Epithelial cell of esophagus (primary cell): ENCODE data around the gene ZPBP2.
"Not testable (repeated sequence)": the region's sequence is repeated elsewhere in the genome, so short reads cannot be mapped to it uniquely, and the experiment has no call there.

Experiments used
- DNase-seq: peaks from one replicate; pipeline ENCODE4 v3.0.0; 2010; ENCODE audit warnings: low read depth
- H3K4me3 ChIP-seq: 2 replicates; pipeline ENCODE4 v1.5.1; 2011; ENCODE audit warnings: mild to moderate bottlenecking, low read length, control low read depth
- TF ChIP-seq, protein P1 (sequence below): IDR thresholded peaks from 2 replicates; pipeline ENCODE4 v1.5.1; 2011; ENCODE audit warnings: low read depth, mild to moderate bottlenecking, low read length, control low read depth, inconsistent platforms; ENCODE audit not compliant: insufficient read depth; ENCODE audit errors: missing control alignments

ZPBP2 gene

DNA sequence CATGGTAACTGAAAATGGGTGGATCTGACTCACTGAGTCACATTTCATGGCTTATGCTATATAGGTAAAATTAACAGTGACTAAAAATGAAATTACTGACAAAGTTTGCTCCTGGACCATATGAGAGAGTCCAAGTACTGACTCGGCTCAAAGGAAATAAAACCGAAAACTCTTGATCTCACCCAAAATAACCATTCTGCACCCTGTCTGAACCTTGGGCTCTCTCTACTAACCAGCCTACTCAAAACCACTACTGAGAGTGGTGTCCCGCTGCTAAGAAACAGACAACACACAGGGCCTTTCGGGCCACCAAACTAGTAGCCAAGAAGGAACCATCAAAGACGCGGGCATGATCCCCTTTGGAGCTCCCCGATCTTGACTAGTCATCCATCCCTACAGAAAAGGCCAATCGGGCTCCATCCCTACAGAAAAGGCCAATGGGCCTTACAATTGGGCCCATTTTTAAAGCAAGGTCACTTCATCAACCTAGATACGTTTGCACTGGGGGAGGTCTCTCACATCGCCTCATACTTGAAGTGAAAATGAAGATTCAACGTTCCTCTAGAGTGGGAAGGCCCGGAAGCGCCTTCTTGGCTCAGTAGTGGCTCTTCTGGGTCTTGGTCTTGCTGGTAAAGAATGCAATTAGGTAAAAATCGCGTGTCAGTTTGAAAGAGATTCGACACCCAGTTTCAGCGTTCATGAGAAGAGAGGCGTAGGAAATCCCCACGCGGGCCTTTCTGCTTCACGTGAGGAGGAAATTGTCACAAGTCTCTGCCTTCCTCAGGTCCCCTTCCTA lies 720 bp upstream of the ZPBP2 start:
- DNase-seq: no peak
- H3K4me3 ChIP-seq: no peak overlapping the region
- TF ChIP-seq, protein P1, sequence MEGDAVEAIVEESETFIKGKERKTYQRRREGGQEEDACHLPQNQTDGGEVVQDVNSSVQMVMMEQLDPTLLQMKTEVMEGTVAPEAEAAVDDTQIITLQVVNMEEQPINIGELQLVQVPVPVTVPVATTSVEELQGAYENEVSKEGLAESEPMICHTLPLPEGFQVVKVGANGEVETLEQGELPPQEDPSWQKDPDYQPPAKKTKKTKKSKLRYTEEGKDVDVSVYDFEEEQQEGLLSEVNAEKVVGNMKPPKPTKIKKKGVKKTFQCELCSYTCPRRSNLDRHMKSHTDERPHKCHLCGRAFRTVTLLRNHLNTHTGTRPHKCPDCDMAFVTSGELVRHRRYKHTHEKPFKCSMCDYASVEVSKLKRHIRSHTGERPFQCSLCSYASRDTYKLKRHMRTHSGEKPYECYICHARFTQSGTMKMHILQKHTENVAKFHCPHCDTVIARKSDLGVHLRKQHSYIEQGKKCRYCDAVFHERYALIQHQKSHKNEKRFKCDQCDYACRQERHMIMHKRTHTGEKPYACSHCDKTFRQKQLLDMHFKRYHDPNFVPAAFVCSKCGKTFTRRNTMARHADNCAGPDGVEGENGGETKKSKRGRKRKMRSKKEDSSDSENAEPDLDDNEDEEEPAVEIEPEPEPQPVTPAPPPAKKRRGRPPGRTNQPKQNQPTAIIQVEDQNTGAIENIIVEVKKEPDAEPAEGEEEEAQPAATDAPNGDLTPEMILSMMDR: no peak

DNA sequence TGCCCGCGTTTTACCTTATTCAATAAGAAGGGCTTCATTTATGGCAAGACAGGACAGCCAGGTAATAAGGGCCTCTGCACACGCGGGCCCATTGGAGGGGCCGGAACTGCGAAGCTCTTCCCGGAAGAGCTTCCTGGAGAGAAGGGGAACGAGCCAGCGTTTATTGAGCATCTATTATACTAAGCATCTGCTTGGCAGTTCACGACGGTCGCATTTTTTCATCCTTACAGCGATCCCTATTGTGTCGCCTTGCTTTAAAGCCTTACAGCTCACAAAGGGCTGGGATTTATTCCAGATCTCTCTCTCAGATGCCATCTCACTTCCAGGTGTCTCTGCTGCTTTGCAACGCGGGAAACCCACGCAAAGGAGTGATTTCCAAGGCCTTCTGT lies 546 bp downstream of the ZPBP2 start:
- TF ChIP-seq, protein P1: no peak
- no peak for DNase-seq
- no peak overlapping the region for H3K4me3 ChIP-seq

DNA sequence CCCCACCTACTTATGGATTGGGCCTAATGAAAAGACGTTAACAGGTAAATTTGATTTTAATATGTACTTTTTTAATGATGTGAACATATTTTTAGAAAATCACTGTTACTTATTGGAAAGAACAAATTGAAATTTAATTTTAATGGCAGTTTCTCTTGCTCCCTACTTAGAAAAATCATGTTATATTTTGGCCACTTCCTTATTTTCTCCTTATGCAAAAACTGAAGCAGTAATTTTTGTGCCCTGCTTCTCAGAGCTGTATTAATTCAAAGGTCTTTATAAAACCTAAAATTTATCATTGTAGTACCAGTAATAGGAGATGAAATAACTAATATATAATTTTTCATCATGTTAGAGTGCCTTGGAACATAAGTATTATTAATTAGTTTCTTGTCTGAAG lies 2.8 kb downstream of the ZPBP2 start:
- no peak overlapping the region for H3K4me3 ChIP-seq
- TF ChIP-seq, protein P1: no peak
- DNase-seq: no peak

DNA sequence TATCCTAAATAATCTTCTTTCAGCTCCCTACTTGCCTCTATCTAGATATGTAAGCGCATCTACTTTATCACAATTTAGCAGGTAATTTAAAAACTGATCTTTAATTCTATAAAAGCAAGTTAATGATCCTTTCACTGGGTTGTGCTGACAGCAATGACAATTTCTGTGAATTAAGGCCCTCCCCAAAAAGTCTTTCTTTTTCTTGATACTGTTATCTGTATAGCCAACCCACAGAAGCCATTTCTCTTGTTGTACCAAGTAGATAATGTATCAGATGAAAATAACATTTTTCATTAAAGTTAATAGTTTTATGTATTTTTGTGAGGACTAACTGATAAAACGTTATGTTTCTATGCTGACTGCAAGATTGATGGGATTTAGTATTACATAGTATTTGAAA lies 3.8 kb downstream of the ZPBP2 start:
- no peak for DNase-seq
- no peak overlapping the region for H3K4me3 ChIP-seq
- TF ChIP-seq, protein P1: no peak

DNA sequence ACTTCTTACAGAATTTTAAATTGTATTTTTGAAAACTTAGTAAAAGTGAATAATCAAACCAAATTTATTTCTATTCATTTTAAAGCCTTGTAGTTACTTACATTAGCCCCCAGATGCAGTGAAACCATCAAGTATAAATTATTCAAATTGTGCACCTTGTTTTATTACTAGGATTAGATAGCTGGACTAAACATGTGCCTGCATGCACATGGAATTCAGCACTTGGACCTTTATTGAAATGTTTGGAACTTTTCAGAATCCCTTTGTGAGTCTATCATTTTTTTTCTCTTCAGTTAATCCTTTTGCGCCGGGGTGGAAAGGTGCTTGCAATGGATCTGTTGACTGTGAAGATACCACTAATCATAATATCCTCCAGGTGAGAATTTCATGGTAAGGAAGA lies 4.7 kb downstream of the ZPBP2 start:
- no peak overlapping the region for H3K4me3 ChIP-seq
- TF ChIP-seq, protein P1: peak; percentile 36
- DNase-seq: peak; percentile 66

DNA sequence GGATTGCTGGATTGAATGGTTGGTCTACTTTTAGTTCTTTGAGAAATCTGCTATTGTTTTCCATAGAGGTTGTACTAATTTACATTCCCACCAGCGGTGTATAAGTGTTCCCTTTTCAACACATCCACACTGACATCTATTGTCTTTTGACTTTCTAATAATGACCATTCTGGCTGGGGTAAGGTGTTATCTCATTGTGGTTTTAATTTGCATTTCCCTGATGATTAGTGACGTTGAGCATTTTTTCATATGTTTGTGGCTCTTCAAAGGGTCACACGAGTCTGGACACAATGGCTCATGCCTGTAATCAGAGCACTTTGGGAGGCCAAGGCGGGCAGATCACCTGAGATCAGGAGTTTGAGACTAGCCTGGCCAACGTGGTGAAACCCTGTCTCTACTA lies 18.1 kb downstream of the ZPBP2 start:
- H3K4me3 ChIP-seq, DNase-seq: not testable (repeated sequence)

DNA sequence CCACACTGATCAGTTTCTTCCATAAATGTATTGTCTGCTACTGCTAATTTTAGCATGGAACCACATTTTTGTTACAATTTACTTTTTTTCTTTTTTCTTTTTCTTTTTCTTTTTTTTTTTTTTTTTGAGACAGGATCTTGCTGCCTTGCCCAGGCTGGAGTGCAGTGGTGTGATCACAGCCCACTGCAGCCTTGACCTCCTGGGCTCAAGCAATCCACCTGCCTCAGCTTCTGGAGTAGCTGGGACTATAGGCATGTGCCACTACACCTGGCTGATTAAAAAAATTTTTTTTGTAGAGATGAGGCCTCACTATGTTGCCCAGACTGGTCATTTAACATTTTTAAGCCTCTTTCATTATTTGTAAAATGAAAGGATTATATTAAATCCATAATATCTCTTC lies 19.1 kb downstream of the ZPBP2 start:
- TF ChIP-seq, protein P1: no peak
- H3K4me3 ChIP-seq: no peak overlapping the region
- no peak for DNase-seq
